NCI-H2029 (cell line): ENCODE measurements around the gene CRB3.
A peak's percentile ranks its signal among the peaks of the same experiment; 100 is the strongest.
"Not testable (repeated sequence)": the region's sequence is repeated elsewhere in the genome, so short reads cannot be mapped to it uniquely, and the experiment has no call there.

ENCODE experiments used
- DNase-seq: peaks from one replicate; lab custom pipeline; 2025; lab: John Stamatoyannopoulos, UW

Gene CRB3, protein sequence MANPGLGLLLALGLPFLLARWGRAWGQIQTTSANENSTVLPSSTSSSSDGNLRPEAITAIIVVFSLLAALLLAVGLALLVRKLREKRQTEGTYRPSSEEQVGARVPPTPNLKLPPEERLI

DNA sequence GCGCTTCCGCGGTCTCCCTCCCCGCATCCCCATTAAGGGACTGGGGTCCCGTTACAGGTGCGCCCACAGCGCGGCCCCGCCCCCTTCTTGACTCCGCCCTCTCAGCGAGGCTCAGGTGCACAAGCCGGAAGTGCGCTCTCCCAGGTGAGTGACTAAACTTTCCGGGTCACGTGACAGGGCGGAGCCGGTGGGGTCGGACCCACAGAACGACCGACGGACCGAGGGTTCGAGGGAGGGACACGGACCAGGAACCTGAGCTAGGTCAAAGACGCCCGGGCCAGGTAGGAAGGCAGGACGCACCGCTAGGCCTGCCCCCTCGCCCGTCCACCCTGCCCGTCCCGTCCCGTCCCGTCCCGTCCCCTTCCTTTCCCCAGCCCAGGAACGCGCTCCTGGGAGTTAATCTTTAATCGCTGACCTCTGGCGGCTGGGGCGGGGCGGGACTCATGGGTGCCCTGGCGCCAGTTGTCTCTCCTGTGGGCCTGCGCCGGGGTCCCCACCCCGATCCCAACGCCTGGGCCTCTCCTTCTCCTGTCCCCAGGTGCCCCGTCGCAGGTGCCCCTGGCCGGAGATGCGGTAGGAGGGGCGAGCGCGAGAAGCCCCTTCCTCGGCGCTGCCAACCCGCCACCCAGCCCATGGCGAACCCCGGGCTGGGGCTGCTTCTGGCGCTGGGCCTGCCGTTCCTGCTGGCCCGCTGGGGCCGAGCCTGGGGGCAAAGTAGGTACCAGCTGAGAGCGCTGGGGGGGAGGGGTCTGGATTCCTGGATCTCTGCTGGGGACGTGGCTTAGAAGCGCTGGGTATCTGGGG, at the start of gene CRB3:
Gene CRB3, plus strand, starts transcription at position 202 of the 804 bp plus-strand sequence. Its CDS starts 431 bp downstream, at position 633.
- peak; percentile 93 for DNase-seq

DNA sequence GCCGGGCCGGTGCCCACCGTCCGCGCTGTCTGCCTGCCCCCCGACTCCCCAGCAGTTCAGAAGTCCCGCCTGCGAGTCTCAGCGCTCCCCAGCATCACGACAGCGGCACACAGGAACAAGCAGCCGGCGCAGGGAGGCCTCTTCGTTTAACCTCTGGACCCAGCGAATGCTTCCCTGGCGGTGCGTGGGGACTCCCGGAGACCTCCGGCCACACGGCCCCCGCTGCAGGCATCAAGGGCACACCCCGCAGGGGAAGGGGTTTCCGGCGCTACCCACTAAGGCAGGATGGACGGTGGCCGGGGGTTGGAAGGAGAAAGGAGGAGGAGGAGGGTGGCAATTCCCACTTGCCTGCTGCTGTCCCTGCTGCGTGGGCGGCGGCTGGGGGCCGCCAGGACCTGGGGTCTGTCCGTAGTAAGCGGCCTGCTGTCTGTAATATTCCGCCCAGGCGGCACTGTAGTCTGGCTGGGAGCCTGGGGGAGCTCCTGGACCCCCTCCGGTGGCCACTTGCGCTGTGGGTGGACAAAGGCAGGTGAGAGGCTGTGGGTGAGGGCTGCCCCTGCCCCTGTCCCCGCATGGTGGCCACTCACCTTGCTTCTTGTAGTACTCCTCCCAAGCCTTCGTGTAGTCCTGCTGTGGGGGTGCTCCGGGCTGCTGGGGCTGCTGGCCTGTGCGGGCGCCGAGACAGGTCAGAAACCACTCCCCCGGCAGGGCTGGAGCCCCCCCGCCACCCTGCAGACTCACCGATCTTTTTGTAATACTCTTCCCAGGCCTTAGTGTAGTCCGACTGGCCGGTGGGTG, 49.1 kb upstream of the CRB3 start:
- no peak for DNase-seq

- no peak for DNase-seq
These were observed 48.4 kb upstream of the CRB3 start for GRCh38 chr19:6415591-6416190.

DNA sequence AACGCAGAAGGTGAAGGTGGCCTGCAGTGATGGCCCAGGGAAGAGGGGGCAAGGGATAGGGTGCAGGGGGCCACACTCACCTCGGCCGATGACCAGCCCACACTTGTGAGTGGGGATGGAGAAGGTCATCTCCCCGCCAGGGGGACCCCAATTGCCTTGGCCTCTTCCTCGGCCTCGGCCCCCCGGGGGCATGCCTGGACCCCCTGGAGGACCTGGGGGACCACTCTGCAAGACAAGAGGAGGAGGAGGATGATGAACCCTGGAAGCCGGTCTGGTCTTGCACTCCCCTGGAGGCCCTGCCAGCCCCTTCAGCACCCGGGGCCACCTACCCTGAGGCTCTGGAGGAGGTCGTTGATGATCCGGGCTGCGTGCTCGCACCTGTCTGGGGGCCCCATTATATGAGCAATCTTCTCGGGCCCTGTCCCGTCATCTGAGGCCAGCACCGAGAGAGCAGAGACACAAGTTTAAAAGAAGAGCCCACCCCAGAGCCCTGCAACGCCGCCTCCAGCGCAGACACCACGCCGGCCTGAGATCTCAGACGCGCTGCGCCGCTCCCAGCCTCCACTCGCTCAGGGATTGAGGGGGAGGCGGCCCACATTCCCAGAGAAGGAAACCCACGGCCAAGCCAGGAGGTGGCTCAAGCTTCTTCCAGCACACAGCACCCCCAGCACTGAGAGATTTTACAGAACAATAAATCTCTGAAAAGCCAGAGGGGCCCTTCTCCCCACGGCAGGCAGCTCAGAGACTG, 47.2 kb upstream of the CRB3 start:
- no peak for DNase-seq

DNA sequence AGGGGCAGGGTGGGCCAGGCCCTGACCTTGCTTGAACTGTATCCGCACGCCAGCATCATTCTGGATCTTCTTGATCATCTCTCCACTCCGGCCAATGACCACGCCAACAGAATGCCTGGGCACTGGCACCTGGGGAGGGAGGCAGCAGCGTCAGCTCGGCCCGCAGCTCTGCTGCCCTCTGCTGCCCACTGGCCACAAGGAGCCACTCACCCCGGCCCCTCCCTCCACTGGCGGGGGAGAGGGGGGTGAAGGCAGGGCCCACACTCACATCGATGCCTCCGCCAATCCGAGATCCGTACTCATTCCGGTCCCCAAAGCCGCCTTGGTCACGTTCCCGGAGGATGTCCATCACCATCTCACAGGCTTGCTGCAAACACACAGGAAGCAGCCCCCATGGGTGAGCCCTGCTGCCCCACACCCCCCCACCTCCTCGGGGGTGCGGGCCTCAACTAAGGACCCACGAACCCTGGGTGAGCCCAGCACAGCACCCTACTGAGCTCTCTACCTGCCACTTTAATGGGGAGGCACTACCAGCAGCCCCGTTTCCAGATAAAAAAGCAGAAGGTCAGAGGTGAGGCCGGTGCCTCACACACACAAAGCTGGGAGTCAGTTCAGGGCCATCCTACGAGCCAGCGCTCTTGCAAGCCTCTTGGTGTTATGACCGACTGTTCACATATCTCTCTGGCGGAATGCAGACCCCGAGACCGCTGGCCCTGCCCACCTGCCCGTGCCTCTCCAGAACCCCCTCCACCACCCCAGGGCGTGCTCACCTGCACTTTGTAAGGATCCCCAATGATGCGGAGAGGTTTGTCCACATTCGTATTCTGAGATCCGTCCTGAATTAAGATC, 46.1 kb upstream of the CRB3 start:
- no peak for DNase-seq

- no peak for DNase-seq
These were observed 45.5 kb upstream of the CRB3 start for GRCh38 chr19:6418562-6418932.

GRCh38 chr19:6421075-6422014, 42.7 kb upstream of the CRB3 start:
- no peak for DNase-seq

DNA sequence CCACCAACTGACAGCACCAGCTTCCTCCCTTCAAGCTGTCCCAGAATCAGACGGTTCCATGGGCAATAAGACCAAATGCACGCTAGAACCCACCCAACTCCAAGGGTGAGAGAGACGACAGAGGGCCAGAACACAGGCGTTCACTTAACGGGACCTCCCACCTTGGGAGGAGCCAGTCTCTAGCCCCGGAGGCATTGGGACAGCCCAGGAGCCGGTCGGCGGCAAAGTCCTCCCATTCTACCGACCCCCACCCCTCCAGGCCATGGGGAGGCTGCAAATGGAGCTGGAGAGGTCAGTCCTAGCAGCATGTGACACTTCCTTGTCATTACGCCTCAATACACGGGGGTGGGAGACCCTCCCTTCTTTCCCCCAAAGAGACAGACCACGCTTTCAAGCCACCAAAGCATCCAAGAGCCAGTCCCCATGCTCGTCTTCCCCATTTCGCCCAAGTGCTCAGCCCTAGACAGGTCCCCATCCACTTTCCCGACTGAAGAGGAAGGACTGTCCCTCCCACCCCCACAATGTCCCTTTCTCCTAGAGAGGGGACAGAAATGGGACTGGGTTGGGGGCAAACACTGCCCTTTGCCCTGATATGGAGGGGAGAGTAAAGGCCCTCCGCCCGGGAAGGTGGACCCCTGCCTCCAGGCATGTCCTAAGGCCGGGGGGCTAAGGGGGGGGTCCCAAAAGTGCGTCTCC, 40.4 kb upstream of the CRB3 start:
- DNase-seq: no peak

- no peak for DNase-seq
These were observed 39.7 kb upstream of the CRB3 start, which contains the start of gene KHSRP for GRCh38 chr19:6424195-6424938. TSS of gene KHSRP (minus strand) at chr19:6424811. CDS start at chr19:6424701, 110 bp downstream.

DNA sequence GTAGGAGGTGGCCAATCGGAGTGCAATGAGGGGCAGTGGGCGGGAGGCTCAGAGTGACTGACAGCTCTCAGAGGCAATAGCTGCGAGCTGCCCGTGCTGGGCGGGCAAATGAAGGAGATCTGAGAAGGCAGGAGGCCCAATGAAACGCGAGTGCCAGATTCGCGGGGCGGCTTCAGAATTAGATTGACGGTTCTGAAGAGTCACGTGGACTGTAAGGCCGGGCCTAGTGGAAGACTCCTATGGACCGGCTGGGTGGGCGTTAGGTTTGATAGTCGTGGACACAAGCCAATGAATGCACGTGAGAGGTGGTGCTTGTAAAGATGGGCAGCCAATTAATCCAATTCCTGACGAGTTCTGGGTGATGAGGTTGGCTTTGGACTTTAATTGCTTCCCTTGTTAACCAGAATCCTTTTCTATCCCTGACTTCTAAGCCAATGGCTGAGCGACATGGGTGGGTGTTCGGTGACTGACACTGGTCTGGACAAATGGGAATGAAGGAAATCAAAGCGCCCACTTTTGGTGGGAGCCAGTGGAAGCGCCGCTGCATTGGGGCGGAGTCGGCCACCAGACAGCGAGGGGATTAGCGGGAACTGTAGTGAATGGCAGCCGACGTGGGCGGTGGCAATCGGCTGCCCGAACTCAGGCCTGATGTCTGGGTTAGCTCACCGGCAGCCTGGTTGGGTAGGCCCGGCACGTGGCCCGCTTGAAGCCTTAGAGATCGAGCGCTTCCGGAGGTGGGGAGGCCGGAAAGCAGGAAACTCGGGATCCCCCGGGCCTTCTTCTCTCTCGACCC, 38.9 kb upstream of the CRB3 start:
- peak; percentile 100 for DNase-seq

GRCh38 chr19:6425732-6426620, 38.1 kb upstream of the CRB3 start:
- DNase-seq: no peak

DNA sequence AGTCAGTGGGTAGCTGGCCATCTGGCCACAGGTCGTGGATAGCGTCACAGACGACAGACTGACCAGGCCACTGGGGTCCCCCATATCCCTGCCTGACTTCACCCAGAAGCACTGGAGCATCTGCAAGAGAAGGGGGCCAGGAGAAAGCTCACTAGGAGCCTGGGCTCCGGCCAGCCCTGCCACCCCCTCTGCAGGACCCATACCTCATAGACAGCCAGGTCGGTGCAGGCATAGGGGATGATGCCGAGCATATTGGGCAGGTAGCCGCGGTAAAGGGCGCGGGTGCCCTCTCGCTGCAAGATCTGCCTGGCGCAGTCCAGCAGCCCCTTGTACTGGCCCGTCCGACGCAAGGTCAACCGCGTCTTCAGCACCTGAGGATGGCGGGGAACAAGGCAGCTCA, 36.9 kb upstream of the CRB3 start:
- DNase-seq: no peak

- DNase-seq: not testable (repeated sequence)
These were observed 35.2 kb upstream of the CRB3 start for GRCh38 chr19:6428692-6429418.

DNA sequence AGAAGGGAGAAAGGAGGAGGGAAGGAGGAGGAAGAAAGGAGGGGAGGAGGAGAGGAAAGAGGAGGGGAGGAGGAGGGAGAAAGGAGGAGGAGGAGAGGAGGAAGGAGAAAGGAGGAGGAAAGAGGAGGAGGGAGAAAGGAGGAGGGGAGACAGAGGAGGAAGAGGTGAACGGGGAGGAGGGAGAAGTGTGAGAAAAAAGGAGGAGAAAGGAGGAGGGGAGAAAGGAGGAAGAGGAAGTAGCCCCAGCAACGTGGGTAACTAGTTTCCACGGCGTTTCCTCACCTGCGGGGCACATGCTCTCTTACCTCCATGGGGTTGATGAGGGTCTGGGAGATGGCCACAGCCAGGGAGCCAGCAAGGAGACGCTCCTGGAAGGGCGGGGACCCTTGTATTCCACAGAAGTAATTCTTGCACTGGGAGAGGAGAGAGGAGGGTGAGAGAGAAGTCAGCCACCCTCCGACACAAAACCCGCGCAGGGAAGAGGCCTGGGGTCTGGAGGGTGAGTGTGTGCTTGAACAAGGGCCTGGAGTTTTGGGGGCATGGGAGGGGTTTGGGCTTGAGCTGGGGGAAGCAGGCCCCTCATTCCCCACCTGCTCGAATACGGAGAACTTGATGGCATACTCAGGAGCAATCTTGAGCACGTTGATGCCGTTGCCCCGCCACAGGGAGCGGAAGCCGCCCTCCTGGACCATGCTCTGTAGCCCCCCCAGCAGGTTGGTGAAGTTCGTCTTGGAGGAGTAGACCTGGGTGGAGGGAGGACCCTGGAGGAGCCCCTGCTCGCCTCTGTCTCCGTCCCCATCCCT, 34.5 kb upstream of the CRB3 start:
- DNase-seq: no peak

DNA sequence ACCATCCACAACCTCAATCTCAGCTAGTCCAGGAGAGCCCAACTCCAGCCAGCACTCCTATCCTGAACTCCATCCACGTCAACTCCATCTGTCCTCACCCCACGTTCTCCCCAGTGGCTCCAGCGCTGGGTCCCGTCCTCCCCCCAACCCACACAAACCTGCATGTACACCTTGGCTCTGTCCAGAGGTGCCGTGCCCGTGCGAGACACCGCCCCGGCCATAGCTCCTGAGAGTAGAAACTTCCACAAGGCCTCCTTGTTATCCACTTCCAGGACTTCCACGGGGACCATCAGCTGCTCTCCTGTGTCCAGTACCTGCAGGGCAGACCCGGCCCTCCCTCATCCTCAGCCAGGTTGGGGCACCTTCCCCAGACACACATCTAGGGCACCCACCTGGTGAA, 32.2 kb upstream of the CRB3 start:
- no peak for DNase-seq
